Smooth muscle cell (in vitro differentiated cells): ENCODE results near the gene CIAO2B. TPM values are rescaled to one million over a fixed set of nuclear protein-coding genes. Genes with fewer than 3 reads are reported as not detected.

Experiments
- DNase-seq: peaks from one replicate; lab custom pipeline; 2025; ENCODE audit not compliant: unreplicated experiment; lab: John Stamatoyannopoulos, UW
- H2AFZ ChIP-seq: fragments of 200-600 bp; sonication (generic); 2 replicates; pipeline ENCODE4 v1.6.0; 2016; ENCODE audit warnings: antibody characterized with exemption, low read depth, mild to moderate bottlenecking
- H3F3A ChIP-seq: fragments of 200-600 bp; sonication (generic); 2 replicates; pipeline ENCODE4 v1.6.0; 2017; ENCODE audit warnings: antibody characterized with exemption, low read depth
- H3K27ac ChIP-seq: fragments of 200-600 bp; sonication (generic); 2 replicates; pipeline ENCODE4 v1.5.1; 2016; ENCODE audit warnings: low read depth, mild to moderate bottlenecking
- H3K27me3 ChIP-seq: fragments of 200-600 bp; sonication (generic); 2 replicates; pipeline ENCODE4 v1.6.1; 2016; ENCODE audit warnings: low read depth, mild to moderate bottlenecking
- H3K36me3 ChIP-seq: fragments of 200-600 bp; sonication (generic); 2 replicates; pipeline ENCODE4 v1.5.1; 2016; ENCODE audit warnings: low read depth
- H3K4me1 ChIP-seq: fragments of 200-600 bp; sonication (generic); 2 replicates; pipeline ENCODE4 v1.5.1; 2016; ENCODE audit warnings: low read depth
- H3K4me2 ChIP-seq: fragments of 200-600 bp; sonication (generic); 2 replicates; pipeline ENCODE4 v1.6.0; 2016; ENCODE audit warnings: mild to moderate bottlenecking
- H3K4me3 ChIP-seq: fragments of 200-600 bp; sonication (generic); 2 replicates; pipeline ENCODE4 v1.5.1; 2016; ENCODE audit warnings: mild to moderate bottlenecking
- H3K79me2 ChIP-seq: fragments of 200-600 bp; sonication (generic); 2 replicates; pipeline ENCODE4 v1.6.0; 2016; ENCODE audit warnings: low read depth, mild to moderate bottlenecking
- H3K9ac ChIP-seq: fragments of 200-600 bp; sonication (generic); 2 replicates; pipeline ENCODE4 v1.6.0; 2016; ENCODE audit warnings: low read depth
- H3K9me3 ChIP-seq: fragments of 200-600 bp; sonication (generic); replicated peaks from 2 replicates; pipeline ENCODE4 v1.5.1; 2016; ENCODE audit warnings: low read depth
- H4K20me1 ChIP-seq: fragments of 200-600 bp; sonication (generic); 2 replicates; pipeline ENCODE4 v1.6.0; 2016; ENCODE audit warnings: low read depth
- WGBS: methylation state at CpG from one replicate; pipeline ENCODE4 v1.1.7; 2016; ENCODE audit warnings: low lambda C conversion rate; 5-methylcytosine and 5-hydroxymethylcytosine counted together
- polyA plus RNA-seq: library from polyadenylated mRNA; unstranded; fragments of >200 nt; fragmentation: Nextera tagmentation; extraction: Ambion mirVana; gene quantifications from 2 replicates; pipeline ENCODE4 v1.2.1, GENCODE V29; 2016
- total RNA-seq: library from RNA; depleted of rRNA; stranded (reverse); fragments of >200 nt; gene quantifications from 2 replicates; pipeline ENCODE4 v1.2.3, GENCODE V29; 2014
- TF ChIP-seq, protein P1 (sequence below): fragments of 200-600 bp; sonication (generic); IDR thresholded peaks from 2 replicates; pipeline ENCODE4 v1.5.1; 2017; ENCODE audit warnings: borderline replicate concordance, mild to moderate bottlenecking, antibody characterized with exemption; ENCODE audit not compliant: insufficient read depth, poor library complexity, severe bottlenecking

The CIAO2B gene
- total and polyA plus RNA-seq, 2 experiments from 2014 or later: 141 to 173 TPM

DNA sequence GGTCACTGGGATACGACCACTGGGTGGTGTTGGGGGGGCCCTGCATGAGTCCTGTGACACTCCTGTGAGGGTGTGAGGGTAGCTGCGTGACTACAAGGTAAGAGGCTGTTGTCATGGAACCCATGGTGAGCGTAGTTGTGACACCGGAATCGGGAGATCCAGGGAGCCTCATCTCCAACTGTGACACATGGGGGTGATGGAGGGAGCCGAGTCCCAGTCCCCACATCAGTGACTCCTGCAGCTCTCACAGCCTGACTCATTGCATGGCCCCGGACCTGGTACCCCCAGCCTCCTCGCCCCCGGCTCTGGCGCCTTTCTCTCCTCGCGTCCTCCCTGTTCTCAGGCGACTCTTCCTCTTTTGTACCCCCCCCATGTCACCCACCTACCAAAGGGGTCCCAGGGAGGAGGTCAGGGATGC is 29.8 kb downstream of the CIAO2B start:
- TF ChIP-seq, protein P1, sequence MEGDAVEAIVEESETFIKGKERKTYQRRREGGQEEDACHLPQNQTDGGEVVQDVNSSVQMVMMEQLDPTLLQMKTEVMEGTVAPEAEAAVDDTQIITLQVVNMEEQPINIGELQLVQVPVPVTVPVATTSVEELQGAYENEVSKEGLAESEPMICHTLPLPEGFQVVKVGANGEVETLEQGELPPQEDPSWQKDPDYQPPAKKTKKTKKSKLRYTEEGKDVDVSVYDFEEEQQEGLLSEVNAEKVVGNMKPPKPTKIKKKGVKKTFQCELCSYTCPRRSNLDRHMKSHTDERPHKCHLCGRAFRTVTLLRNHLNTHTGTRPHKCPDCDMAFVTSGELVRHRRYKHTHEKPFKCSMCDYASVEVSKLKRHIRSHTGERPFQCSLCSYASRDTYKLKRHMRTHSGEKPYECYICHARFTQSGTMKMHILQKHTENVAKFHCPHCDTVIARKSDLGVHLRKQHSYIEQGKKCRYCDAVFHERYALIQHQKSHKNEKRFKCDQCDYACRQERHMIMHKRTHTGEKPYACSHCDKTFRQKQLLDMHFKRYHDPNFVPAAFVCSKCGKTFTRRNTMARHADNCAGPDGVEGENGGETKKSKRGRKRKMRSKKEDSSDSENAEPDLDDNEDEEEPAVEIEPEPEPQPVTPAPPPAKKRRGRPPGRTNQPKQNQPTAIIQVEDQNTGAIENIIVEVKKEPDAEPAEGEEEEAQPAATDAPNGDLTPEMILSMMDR: no peak
- H3F3A ChIP-seq: no peaks in the 10 kb centered on the region
- peaks cover 11% of the 10 kb centered on the region for H3K4me1 ChIP-seq
- H3K4me2 ChIP-seq: peak overlapping the region; percentile 77
- H4K20me1 ChIP-seq: no peaks in the 10 kb centered on the region
- no peaks in the 10 kb centered on the region for H3K27me3 ChIP-seq
- H2AFZ ChIP-seq: no peak overlapping the region
- 64% methylated on average over 12 of the region's 13 CpGs for WGBS
- no peak for DNase-seq
- H3K36me3 ChIP-seq: no peaks in the 10 kb centered on the region
- peak overlapping the region; percentile 97 for H3K27ac ChIP-seq
- H3K4me3 ChIP-seq: no peak overlapping the region
- no peaks in the 10 kb centered on the region for H3K9me3 ChIP-seq
- H3K79me2 ChIP-seq: no peaks in the 10 kb centered on the region
- peak overlapping the region; percentile 89 for H3K9ac ChIP-seq

DNA sequence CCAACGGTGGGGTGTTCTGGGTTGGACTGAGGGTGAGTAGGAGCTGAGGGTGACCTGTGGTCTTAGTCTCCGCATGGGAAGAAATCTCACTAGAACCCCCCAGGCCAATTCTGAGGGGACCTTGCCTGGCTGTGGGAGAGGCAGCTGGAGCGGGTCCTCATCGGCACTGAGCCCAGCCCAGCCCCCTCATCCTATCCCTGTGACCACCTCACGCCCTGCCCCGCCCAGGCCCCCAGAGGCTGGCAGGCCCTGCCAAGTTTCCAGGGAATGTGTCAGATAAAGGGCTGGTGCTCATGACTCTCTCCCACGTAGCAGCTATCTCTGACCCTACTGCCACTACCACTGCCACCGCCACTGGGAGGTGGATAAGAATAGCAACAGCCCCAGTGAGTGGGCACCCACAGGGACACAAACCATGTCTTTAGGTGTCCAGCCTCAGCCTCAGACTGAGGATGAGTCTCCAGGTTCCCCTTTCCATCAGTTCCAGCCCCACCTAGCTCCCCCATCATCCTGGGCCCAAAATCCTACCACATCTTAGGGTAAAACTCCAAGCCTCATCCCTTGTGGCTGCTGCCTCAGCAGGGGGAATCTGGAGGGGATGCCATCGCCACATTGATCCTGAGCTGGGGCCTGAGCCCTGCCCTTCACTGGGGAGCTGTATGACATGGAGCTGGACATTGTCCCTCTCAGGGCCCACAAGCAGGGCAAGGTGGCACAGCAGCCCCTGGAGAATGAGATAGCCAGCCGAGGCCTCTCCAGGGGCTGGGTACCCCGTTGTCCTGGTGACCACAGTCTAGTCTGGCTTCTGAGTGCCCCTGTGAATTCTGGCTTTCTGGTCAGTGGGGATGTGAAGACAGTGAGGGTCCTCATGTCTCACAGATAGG is 30.4 kb downstream of the CIAO2B start:
- Histone ChIP-seq H3K4me3 (no peak overlapping the region), H3K79me2 (no peaks in the 10 kb centered on the region), H3K9me3 (no peaks in the 10 kb centered on the region), H3K27me3 (no peaks in the 10 kb centered on the region), H4K20me1 (no peaks in the 10 kb centered on the region), H3K4me1 (peaks cover 11% of the 10 kb centered on the region), H3K9ac (peak overlapping the region; percentile 89), H2AFZ (no peak overlapping the region), H3K4me2 (peak overlapping the region; percentile 43), H3K27ac (peak overlapping the region; percentile 97), H3K36me3 (no peaks in the 10 kb centered on the region), H3F3A (peaks cover 5% of the 10 kb centered on the region)
- TF ChIP-seq, protein P1: no peak
- no peak for DNase-seq
- WGBS: 70% methylated on average over 10 of the region's 11 CpGs

DNA sequence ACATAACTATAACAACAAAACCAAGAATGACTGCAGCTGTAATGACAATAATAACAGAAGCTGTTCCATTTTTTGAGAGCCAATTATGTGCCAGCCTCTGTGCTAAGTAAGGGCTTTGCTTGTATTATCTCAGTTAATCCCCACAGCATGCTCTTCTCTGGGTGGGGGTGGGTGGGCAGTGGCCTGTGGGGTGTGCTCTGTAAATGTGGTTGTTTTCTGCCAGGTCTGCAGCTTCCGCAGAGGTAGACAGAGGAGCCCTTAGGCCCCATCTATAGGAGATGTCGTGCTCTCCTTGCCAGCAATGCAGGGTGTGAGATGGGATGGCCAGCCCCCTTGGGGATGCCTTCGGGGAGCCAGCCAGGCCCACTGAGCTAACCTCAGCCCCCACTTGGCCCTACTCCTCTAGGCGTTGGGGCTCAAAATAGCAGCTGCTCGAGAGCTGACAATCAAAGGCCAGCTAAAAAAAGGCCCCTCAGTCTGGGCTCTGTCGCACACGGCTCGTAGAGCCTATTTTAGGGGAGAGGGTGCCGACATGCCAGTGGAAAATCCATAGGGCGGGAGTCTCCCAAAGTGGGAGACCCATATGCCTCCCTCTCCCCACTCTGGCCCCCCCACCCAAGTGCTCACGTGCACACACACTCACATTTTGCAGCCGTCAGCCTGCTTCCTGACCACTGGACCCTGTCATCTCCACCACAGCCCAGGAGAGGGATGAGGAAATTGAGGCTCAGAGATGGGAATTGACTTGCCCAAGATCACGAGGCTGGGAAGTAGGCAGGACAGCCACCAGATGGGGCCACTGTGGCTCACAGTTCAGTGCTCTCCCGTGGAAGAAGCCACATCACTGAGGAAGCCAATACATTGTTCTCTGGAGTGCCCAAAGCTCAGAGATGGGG is 31.3 kb downstream of the CIAO2B start:
- WGBS: 69% methylated on average over 14 of the region's 14 CpGs
- H3K9me3 ChIP-seq: no peaks in the 10 kb centered on the region
- no peak overlapping the region for H3K4me2 ChIP-seq
- H3K9ac ChIP-seq: no peak overlapping the region
- no peak for DNase-seq
- peaks cover 11% of the 10 kb centered on the region for H3F3A ChIP-seq
- no peak overlapping the region for H3K4me3 ChIP-seq
- H4K20me1 ChIP-seq: no peaks in the 10 kb centered on the region
- no peaks in the 10 kb centered on the region for H3K79me2 ChIP-seq
- TF ChIP-seq, protein P1: no peak
- H3K36me3 ChIP-seq: no peaks in the 10 kb centered on the region
- no peak overlapping the region for H2AFZ ChIP-seq
- no peaks in the 10 kb centered on the region for H3K27me3 ChIP-seq
- H3K27ac ChIP-seq: peak overlapping the region; percentile 97
- peaks cover 11% of the 10 kb centered on the region for H3K4me1 ChIP-seq
